ENCODE data around the gene AMOTL1.
"Not testable (repeated sequence)": the region's sequence is repeated elsewhere in the genome, so short reads cannot be mapped to it uniquely, and the experiment has no call there.

Gene AMOTL1

GRCh38 chr11:94844031-94844430, 75.9 kb downstream of the AMOTL1 start:
- in situ Hi-C loops (cut with HindIII; ENCODE audit: low sequenced_read_pairs) = no loop called here

- in situ Hi-C loops (cut with HindIII; ENCODE audit: low sequenced_read_pairs) = no loop called here
These were observed 77.5 kb downstream of the AMOTL1 start for GRCh38 chr11:94845622-94846021.

- in situ Hi-C loops (cut with HindIII; ENCODE audit: low sequenced_read_pairs) = no loop called here
These were observed 81.7 kb downstream of the AMOTL1 start for GRCh38 chr11:94849839-94850238.

- in situ Hi-C loops (cut with HindIII; ENCODE audit: low sequenced_read_pairs) = no loop called here
These were observed 83.9 kb downstream of the AMOTL1 start for GRCh38 chr11:94851864-94852636.

- in situ Hi-C loops (cut with HindIII; ENCODE audit: low sequenced_read_pairs) = not testable (repeated sequence)
These were observed 85.1 kb downstream of the AMOTL1 start for GRCh38 chr11:94853288-94853687.

GRCh38 chr11:94853836-94854235, 85.7 kb downstream of the AMOTL1 start:
- in situ Hi-C loops (cut with HindIII; ENCODE audit: low sequenced_read_pairs) = no loop called here

GRCh38 chr11:94854770-94855633, 86.8 kb downstream of the AMOTL1 start:
- in situ Hi-C loops (cut with HindIII; ENCODE audit: low sequenced_read_pairs) = no loop called here

- in situ Hi-C loops (cut with HindIII; ENCODE audit: low sequenced_read_pairs) = no loop called here
These were observed 87.5 kb downstream of the AMOTL1 start for GRCh38 chr11:94855666-94856065.

GRCh38 chr11:94856443-94856842, 88.3 kb downstream of the AMOTL1 start:
- in situ Hi-C loops (cut with HindIII; ENCODE audit: low sequenced_read_pairs) = no loop called here

GRCh38 chr11:94857337-94857736, 89.2 kb downstream of the AMOTL1 start:
- in situ Hi-C loops (cut with HindIII; ENCODE audit: low sequenced_read_pairs) = no loop called here

- in situ Hi-C loops (cut with HindIII; ENCODE audit: low sequenced_read_pairs) = no loop called here
These were observed 90.0 kb downstream of the AMOTL1 start for GRCh38 chr11:94858012-94858705.

GRCh38 chr11:94860333-94860732, 92.2 kb downstream of the AMOTL1 start:
- in situ Hi-C loops (cut with HindIII; ENCODE audit: low sequenced_read_pairs) = no loop called here

GRCh38 chr11:94861306-94861845, 93.2 kb downstream of the AMOTL1 start:
- in situ Hi-C loops (cut with HindIII; ENCODE audit: low sequenced_read_pairs) = no loop called here

- in situ Hi-C loops (cut with HindIII; ENCODE audit: low sequenced_read_pairs) = no loop called here
These were observed 95.0 kb downstream of the AMOTL1 start for GRCh38 chr11:94862926-94863880.

- in situ Hi-C loops (cut with HindIII; ENCODE audit: low sequenced_read_pairs) = no loop called here
These were observed 96.4 kb downstream of the AMOTL1 start for GRCh38 chr11:94864506-94865045.

GRCh38 chr11:94866231-94866822, 98.2 kb downstream of the AMOTL1 start:
- in situ Hi-C loops (cut with HindIII; ENCODE audit: low sequenced_read_pairs) = no loop called here

GRCh38 chr11:94866936-94867795, 99.0 kb downstream of the AMOTL1 start:
- in situ Hi-C loops (cut with HindIII; ENCODE audit: low sequenced_read_pairs) = no loop called here

GRCh38 chr11:94868468-94868867, 100.3 kb downstream of the AMOTL1 start:
- in situ Hi-C loops (cut with HindIII; ENCODE audit: low sequenced_read_pairs) = no loop called here
